ENCODE data around the gene NELFCD. TPM values are rescaled to one million over a fixed set of nuclear protein-coding genes. Genes with fewer than 3 reads are reported as not detected.

NELFCD gene
- total and polyA plus RNA-seq, 10 of the 15 experiments (the other 5 are each of a cell fraction or from before 2014, with no cell fraction given), result 8.9 to 109 (median 82.9) TPM

DNA sequence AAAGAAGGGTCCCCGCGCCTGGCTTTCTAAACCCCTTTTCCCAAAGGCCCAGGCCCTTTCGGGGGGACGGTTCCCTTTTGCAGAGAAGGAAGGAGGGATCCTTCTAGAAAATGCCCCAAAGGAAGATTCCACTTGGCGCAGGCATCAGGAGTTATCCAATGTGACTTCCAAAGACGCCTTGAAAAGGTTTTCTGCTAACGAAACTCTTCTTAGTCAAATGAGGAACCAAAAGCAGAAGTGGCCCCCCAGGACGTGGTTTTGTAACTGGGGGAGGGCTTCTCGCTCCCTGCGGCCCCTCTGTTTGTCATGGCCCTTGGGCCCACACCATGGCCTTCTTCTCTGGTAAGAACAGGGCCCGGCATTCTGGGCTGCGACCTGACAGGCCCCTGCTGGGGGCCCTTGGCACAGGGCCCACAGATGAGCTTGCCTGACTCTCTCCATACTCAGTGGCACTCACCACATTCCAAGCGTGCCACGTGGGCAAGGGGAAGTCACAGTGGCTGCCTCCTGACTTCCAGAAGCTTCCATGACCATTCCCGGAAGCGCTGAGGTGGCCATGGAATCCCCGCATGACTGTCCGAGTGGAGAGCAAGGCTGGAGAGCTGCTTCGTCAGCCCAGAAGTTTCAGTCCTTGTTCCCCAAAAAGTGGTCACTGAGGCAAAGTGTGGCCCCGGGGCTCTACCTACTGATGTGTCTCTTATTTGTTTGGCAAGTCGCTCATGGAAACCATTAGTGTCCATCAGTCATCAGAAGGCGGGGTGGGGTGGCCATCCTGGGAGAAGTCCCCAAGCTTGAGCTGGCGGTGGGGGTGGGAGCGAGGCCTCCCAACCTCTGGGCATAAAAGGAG lies 26.8 kb downstream of the NELFCD start:
- peaks cover 45% of the 10 kb centered on the region for H3K79me2 ChIP-seq (ENCODE audit: control insufficient read depth, insufficient read depth, low read length)
- FAIRE-seq (peak; percentile 68), ATAC-seq (peak; percentile 60), DNase-seq (ENCODE audit: low read depth, low spot score) (peak; percentile 60)
- peak overlapping the region; percentile 83 for H3K4me2 ChIP-seq (ENCODE audit: control insufficient read depth, insufficient read depth)
- H3K27ac ChIP-seq (ENCODE audit: control insufficient read depth, insufficient read depth), result peak overlapping the region; percentile 95
- H3K4me3 ChIP-seq, result peak overlapping the region; percentile 92
- H4K20me1 ChIP-seq (ENCODE audit: control insufficient read depth, insufficient read depth), result no peaks in the 10 kb centered on the region
- in situ Hi-C loops (cut with MboI) (loop anchor here (10.0 kb wide), 2 partner anchors 553 to 1613 kb away; partner anchors contain the start of gene RBM38), intact Hi-C loops (cut with micrococcal nuclease; ENCODE audit: unreplicated experiment) (loop anchor here (1.0 kb wide), 2 partner anchors 24 to 101 kb away; partner anchors contain the start of gene ATP5F1E)
- peak overlapping the region; percentile 92 for H3K9ac ChIP-seq (ENCODE audit: control insufficient read depth, insufficient read depth, low read length)
- BruUV-seq (replicated peaks), result TSS peak; percentile 65
- peaks cover 29% of the 10 kb centered on the region for H3K4me1 ChIP-seq (ENCODE audit: control insufficient read depth, insufficient read depth, low read length)
- ChIA-PET RAD21 (ENCODE audit: unreplicated experiment) (interaction anchor here (1.0 to 2.6 kb wide), 5 partner anchors 24 to 121 kb away, joined by 3 to 15 read pairs (median 4); partner anchors contain the start of genes ATP5F1E and PRELID3B), CTCF (interaction anchor here (0.9 to 1.6 kb wide), 3 partner anchors 26 to 101 kb away, joined by 3 to 4 read pairs (median 4); no protein-coding TSS in a partner anchor), SMC1A (ENCODE audit: uncharacterized antibody, unreplicated experiment) (interaction anchor here (0.6 to 2.2 kb wide), 14 partner anchors 9 to 215 kb away, joined by 3 to 22 read pairs (median 4); partner anchors contain the start of gene ATP5F1E), POLR2A (interaction anchor here (0.5 to 2.2 kb wide), 7 partner anchors 14 to 101 kb away, joined by 3 to 15 read pairs (median 5); partner anchors contain the start of gene ATP5F1E)
- H3K27me3 ChIP-seq (replicated peaks in 1 of 2; ENCODE audit: control insufficient read depth in 2 of 2, insufficient read depth in 2 of 2, low read length in 1 of 2), result no peaks in the 10 kb centered on the region
- 9% methylated on average over 22 of the region's 24 CpGs for WGBS (ENCODE audit: insufficient coverage, insufficient replicate concordance, low lambda C conversion rate, missing lambda C conversion rate)
- H3K9me3 ChIP-seq (replicated peaks; ENCODE audit: control insufficient read depth, insufficient read depth, low read length), result no peaks in the 10 kb centered on the region
- H2AFZ ChIP-seq (ENCODE audit: control insufficient read depth, low read depth, low read length), result peak overlapping the region; percentile 38; the same call in 1 of the 2 replicates
- peaks cover 2 to 10% of the 10 kb centered on the region in 2 experiments; a peak in 3 of 4 replicates for H3K36me3 ChIP-seq (ENCODE audit: control insufficient read depth in 2 of 2, insufficient read depth in 2 of 2, low read length in 1 of 2)
- TF ChIP-seq RELA (IDR thresholded peaks at IDR 0.05; ENCODE audit: borderline replicate concordance, partially characterized antibody) (no peak), PAX8 (IDR thresholded peaks at IDR 0.05) (no peak), ZNF217 (IDR thresholded peaks at IDR 0.05) (peak; percentile 66), ZSCAN29 (IDR thresholded peaks at IDR 0.05) (peak; percentile 37; the same call in 1 of the 2 replicates), SMC3 (IDR thresholded peaks at IDR 0.05; ENCODE audit: borderline replicate concordance, low read length) (no peak), LARP7 (IDR thresholded peaks at IDR 0.05) (no peak), NR2C2 (IDR thresholded peaks at IDR 0.05; ENCODE audit: borderline replicate concordance, control insufficient read depth, insufficient read length, low read depth) (no peak), TBL1XR1 (IDR thresholded peaks at IDR 0.05; ENCODE audit: low read depth, low read length) (peak; percentile 94), SPI1 (IDR thresholded peaks at IDR 0.05; ENCODE audit: borderline replicate concordance, insufficient read depth, low read depth, low read length) (peak; percentile 99), BRCA1 (IDR thresholded peaks at IDR 0.05; ENCODE audit: low read depth, low read length) (no peak), GABPA (IDR thresholded peaks at IDR 0.05; ENCODE audit: low read depth) (no peak), MYB (IDR thresholded peaks at IDR 0.05; ENCODE audit: borderline replicate concordance, low read depth, low read length) (no peak), CREB1 (IDR thresholded peaks at IDR 0.05; ENCODE audit: low read depth) (peak; percentile 64), HDAC2 (IDR thresholded peaks at IDR 0.05) (no peak), STAT1 (conservative IDR thresholded peaks at IDR 0.05) (0 out of 2 replicates have a peak, but pooled peaks have one; percentile 58), MTA2 (IDR thresholded peaks at IDR 0.05; ENCODE audit: low read depth) (peak; percentile 92), NFXL1 (IDR thresholded peaks at IDR 0.05; ENCODE audit: borderline replicate concordance) (no peak), BACH1 (IDR thresholded peaks at IDR 0.05; ENCODE audit: borderline replicate concordance) (no peak; the same call in none of the 2 replicates)
- TF ChIP-seq, protein P1, sequence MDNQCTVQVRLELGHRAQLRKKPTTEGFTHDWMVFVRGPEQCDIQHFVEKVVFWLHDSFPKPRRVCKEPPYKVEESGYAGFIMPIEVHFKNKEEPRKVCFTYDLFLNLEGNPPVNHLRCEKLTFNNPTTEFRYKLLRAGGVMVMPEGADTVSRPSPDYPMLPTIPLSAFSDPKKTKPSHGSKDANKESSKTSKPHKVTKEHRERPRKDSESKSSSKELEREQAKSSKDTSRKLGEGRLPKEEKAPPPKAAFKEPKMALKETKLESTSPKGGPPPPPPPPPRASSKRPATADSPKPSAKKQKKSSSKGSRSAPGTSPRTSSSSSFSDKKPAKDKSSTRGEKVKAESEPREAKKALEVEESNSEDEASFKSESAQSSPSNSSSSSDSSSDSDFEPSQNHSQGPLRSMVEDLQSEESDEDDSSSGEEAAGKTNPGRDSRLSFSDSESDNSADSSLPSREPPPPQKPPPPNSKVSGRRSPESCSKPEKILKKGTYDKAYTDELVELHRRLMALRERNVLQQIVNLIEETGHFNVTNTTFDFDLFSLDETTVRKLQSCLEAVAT (IDR thresholded peaks at IDR 0.05), result peak; percentile 76
- TF ChIP-seq, protein P2, sequence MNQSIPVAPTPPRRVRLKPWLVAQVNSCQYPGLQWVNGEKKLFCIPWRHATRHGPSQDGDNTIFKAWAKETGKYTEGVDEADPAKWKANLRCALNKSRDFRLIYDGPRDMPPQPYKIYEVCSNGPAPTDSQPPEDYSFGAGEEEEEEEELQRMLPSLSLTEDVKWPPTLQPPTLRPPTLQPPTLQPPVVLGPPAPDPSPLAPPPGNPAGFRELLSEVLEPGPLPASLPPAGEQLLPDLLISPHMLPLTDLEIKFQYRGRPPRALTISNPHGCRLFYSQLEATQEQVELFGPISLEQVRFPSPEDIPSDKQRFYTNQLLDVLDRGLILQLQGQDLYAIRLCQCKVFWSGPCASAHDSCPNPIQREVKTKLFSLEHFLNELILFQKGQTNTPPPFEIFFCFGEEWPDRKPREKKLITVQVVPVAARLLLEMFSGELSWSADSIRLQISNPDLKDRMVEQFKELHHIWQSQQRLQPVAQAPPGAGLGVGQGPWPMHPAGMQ (IDR thresholded peaks at IDR 0.05; ENCODE audit: borderline replicate concordance), result no peak
